Stimulated activated CD4-positive, alpha-beta T cell treated with anti-CD3 and anti-CD28 coated beads, Interleukin-15, amount 100 ng/mL, for 24 hours (primary cell): ENCODE measurements around the gene ZNF408.
"Not testable (repeated sequence)": the region's sequence is repeated elsewhere in the genome, so short reads cannot be mapped to it uniquely, and the experiment has no call there.

Source experiments
- DNase-seq: peaks from one replicate; pipeline ENCODE4 v3.0.0-alpha.2; 2020

ZNF408 gene

DNA sequence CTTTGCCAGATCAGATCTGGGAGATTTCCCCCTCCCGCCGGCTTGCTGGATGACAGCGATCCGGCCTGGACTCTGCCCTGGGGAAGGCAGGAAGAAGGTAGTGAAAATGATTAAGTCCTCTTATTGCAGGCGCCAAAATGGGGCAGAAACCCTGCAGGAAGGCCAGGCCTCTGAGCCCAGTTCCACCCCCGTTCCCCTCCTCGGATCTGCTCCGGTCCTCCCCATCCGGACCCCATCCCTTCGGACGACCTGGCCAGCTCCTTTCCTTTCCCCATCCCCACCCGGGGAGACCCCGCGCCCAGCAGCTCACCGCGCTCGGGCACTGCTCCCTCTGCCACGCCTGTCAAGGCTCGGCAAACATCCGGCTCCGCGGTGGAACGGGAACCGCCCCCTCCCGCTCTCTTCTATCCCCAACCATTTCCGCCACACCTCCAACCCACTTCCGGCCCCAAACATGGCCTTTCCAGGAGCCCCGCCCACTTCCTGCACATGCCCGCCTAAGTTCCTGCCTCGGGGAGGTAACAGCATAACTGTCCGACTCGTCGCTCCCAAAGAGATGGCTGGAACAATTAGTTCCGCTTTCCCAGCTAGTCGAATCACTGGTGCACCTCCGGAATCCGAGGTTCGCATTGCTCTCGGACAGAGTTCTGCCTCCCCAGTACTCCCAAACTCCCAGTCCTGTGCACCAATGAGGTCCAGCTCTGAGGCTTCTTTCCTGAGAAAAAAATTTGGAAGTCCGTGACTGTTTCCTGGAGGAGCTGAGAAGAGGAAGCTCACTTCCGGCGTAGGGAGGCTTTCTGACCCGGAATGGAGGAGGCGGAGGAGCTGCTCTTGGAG lies at the start of gene ZNF408, which contains the start of gene ARHGAP1:
Gene ZNF408 (plus strand): TSS at position 791 of the 837 bp plus-strand sequence. CDS start 17 bp downstream, at position 808.
Gene ARHGAP1 (minus strand): TSS at position 379 of the 837 bp plus-strand sequence. CDS start 4,512 bp downstream, outside the sequence.
- peak; percentile 100 for DNase-seq

DNA sequence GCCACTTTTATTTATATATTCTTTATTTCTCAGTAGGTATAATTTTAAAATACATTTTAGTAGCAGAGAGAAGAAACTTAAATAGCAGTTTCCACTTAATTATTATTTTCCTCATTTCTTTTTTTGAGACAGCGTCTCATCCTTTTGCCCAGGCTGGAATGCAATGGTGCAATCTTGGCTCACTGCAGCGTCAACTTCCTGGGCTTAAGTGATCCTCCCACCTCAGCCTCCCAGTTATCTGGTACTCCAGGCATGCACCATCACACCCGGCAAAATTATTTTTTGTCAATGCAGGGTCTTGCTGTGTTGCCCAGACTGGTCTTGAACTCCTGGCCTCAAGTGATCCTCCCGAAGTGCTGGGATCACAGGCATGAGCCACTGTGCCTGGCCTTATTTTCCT lies 45.2 kb upstream of the ZNF408 start:
- DNase-seq = no peak

DNA sequence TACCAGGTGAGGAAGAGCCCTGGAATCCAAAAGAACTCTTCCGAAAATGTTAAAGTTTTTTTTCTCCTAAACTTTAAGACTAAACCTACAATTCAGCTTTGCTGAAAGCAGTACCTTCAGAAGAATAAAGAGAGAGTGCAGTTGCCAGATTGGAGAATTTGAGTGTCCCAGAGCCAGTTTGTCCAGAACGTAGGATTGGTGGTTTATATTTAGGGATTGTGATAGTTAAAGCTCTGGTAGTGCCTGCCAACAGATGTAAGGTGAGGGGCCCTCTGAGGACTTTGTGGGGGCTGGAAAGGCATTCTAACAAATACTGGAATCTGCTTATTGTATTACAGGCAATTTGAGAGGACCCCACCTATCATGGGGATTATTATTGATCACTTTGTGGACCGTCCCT lies 43.6 kb upstream of the ZNF408 start:
- no peak for DNase-seq

DNA sequence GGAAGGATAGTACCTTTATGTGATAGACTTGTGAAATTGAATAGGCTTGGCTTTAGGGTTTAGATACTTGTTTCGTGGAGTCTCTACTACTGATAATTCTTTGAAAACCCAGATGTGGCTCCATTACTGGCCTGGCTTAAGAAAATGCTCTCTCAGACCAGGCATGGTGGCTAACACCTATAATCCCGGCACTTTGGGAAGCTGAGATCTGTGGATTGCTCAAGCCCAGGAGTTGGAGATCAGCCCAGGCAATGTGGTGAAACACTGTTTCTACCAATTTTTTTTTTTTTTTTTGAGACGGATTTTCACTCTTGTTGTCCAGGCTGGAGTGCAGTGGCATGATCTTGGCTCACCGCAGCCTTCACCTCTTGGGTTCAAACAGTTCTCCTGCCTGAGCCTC lies 42.6 kb upstream of the ZNF408 start:
- no peak for DNase-seq

DNA sequence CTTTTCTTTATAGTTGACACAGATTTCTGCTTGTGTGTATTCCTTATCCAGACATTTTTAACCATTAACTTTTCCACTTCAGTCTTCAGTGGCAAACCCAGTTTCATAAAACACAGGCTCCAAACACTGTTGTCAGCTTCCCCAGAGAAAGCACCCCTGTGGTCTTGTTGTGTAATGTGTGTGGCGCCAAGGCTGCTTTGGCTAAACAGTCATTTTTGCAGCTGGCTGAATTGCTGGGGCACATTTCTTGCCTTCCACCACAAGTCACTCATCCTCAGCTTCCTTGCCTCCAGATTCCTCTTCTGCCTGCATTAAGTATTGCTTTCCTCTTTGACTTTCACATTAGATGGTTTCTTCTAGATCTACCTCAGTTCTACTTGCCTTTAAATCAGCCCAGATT lies 40.9 kb upstream of the ZNF408 start:
- DNase-seq = no peak

DNA sequence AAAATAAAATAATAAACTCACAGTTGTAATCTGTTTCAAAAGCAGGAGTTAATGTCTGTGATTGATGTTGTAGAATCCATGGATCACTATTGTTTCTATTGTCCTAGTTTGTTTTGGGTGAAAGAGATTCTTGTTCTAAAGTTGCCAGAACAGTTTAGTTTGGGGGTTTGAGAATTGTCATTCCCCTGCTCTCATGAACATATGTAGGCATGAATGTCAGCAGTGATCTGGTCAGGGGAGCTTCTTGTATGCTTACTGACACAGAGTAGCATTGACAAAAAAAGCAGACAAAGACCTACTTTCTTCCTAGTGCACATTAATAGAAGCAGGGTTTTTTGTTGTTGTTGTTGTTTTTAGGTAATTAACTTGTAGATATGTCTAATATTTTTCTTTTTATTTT lies 39.0 kb upstream of the ZNF408 start:
- no peak for DNase-seq

DNA sequence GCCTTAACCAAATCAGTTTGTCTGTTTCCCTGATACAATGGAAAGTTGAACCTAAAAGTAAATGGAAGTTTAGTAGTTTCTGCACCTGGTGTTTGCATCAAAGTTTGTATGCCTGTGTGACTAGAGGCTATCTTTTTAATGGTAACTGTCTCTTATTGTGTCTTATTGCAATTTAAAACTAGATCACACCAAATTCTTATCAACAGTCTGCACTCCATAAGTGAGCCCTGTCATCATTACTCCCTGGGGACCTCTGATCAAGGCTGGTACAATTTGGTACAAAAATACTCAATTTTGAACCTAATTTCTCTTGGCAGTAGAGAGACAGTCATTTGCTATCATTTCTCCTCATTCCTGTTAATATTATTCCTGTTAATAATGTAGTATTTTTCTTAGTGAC lies 38.5 kb upstream of the ZNF408 start:
- DNase-seq = no peak

DNA sequence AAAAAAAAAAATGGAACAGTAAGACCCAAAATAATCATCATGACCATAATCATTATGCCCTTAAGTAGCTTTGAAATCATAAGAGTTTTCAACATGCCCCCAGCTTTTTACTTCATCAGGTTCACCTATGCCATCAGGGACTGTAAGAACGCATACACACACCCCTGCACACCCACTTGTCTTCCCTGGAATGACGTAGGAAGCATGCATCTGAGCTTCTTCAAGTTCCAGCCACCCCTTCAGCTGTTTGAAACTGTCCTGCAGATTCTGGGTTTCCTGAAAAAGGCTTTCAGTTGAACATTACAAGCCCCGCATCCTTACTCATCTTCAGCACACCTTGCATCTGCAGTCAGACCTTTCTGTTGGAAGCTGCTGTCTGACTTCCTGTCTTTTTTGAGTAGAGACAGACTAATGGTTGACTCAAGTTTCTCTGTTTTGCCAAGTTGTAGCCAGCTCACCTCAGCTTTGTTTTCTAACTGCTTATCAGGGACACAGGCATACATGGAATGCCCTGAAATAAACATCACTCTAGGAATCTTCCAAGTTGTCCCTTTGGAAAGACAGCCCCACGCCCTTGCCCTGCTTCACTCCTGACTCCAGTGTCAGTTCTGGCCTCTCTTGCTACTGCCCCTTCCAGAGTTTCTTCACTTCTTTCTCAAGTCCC lies 37.4 kb upstream of the ZNF408 start:
- DNase-seq = no peak

DNA sequence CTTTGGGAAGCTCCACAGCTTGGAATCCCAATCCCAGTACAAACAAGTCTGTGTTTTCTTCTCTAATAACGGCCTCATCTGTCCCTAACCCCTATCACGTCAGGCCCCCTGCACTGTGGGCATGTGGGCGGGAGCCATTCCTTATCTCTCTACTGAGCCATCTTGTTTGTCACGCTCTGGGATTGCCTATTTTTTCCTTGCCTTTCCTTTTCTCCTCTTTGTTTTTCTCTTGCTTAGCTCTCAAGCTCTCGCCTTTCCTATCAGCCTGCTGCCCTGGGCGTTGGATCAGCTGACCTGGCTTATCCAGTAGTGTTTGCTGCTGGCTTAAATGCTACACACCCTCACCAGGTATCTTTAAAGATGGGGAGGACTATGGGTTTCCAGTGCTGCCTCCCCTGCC lies 36.2 kb upstream of the ZNF408 start:
- no peak for DNase-seq

DNA sequence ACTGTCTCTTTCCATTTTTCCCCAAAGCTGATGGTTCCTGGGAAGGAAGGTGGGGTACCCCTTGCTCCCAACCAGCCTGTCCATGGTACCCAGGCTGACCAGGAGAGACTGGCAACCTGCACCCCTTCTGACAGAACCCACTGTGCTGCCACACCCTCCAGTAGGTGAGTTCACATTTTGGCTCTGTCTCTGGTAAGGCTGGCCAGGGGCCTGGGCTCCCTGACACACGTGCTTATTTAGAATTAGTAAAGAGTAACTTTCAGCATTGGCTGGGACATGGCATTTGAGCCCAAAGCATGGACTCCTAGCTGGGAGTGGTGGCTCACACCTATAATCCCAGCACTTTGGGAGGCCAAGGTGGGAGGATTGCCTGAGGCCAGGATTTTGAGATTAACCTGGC lies 35.5 kb upstream of the ZNF408 start:
- DNase-seq = no peak

DNA sequence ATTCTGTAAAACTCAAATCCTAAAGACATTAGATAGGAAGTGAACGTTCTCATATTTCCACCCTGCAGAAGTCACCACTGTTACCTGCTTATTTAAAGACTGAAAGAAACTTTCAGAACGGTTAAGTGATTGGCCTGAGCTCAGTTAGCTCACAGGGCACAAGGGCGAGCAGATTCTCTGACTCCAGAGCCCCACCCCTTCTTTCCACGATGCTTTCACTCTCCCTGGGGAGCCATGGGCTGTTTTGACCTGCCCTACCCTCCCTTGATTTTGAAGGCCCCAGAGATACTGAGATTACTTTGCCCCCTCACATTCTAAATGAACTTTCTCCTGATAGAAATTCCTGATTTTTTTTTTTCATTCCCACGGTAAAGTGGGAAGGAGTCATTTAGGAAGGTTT lies 34.3 kb upstream of the ZNF408 start:
- DNase-seq = no peak

DNA sequence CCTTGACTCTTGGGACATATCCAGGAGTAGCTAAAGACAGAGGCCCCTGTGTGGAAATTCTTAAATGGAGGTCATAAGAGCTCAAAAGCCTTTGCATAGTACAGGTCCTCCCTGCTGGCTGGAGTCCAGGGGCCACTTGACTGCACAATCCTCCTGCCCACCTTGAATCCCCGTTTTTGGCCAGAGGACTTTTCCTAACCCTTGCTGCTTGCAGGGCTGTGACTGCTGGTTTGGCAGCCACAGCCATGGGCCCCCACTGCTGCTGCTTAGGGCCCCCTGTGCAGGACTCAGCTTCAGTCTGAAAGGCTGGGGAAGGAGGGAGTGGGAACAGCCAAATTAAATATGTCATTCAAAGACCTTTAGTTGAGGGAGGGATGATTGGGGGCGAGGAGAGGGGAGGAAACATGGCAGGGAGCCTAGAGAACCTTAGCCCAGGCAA lies 33.8 kb upstream of the ZNF408 start:
- no peak for DNase-seq

DNA sequence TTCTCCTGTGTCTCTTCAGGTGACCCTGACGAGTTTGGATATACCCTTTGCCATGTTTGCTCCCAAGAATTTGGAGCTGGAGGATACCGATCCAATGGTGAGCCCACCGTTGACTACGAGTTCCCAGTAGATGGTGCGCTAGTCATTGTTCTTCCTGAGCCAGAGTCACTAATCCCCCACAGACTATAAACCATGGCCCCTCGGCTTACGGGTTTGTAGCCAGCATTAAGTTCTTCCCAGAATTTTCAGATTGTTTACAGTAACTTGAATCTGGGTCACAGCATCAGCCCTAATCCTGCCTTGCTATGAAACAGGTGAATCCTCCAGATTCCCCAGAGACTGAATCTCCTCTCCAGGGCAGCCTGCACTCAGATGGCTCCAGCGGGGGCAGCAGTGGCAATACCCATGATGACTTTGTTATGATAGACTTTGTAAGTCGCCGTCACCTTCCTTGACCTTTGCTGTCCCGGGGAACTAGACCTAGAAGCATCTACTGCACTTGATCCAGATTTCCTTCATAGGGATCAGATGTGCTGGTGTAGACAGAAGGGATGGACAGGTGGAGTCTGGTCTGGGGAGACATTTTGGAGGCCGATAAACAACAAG lies 32.2 kb upstream of the ZNF408 start:
- no peak for DNase-seq

DNA sequence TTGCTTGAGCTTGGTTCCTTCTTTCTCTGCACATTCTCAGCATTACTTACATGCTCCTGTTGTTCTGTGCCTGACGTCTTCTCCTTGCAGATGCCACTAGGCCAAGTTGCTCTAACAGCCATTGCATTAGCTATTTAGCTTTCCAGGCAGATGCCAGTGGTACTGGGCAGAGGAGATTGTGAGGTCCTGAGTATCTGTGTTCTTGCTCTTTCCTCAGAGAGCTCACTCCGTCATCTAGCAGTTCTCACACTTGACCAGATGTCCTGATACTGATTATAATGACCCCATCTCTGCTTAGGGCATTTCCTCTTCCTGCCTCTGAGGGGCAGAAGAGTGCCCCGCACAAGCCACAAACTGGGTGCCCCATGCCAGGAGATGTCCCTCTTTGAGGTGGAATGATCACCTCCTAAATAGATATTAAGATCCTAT lies 31.1 kb upstream of the ZNF408 start:
- no peak for DNase-seq

DNA sequence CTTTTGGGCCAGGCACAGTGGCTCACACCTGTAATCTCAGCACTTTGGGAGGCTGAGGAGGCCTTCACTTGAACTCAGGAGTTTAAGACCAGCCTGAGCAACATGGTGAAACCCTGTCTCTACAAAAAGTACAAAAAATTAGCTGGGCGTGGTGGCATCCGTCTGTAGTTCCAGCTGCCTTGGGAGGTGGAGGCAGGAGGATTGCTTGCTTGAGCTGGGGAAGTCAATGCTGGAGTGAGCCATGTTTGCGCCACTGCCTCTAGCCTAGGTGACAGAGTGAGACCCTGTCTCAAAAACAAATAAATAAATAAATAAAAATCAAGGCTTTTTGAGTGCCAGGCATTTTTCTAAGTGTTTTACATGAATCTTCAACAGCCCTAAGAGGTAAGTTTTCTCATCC lies 30.3 kb upstream of the ZNF408 start:
- not testable (repeated sequence) for DNase-seq

DNA sequence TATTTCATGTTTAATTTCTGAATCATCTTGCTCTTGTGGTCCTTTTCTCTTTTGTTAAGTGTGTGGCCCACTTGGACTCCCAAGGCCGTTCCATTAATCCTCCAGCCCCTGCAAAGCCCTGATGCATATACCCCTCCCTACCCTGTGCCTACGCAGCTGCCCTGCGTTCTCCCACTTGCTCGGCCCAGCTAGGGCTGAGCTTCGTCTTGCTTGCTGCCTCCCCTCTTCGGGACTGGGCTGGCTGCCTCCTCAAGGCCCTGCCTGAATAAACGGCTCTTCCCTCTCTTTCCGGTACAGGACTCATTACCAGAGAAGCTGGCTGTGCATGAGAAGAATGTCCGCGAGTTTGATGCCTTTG lies 28.9 kb upstream of the ZNF408 start:
- DNase-seq = no peak

DNA sequence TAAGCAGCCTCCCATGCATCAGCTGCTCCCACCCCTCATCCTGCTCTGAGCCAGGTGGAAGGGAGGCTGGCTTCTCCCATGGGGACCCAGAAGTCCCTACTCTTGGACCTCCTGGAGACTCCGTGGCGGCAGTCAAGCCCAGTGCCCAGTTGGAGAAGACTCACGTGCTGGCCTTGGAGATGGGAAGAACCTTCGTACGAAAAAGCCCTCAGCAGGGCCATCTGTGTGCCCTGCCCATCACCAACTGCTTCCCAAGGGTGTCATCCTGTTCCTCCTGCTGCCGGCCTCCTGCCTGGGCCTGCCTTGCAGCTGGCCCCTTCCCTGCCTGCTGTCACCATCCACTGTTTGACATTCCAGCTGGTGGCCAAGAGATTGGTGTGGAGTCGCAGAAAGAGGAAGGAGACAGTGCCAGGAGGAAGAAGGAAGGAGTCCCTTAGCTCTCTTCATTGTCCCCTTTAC lies 28.4 kb upstream of the ZNF408 start:
- DNase-seq = no peak

DNA sequence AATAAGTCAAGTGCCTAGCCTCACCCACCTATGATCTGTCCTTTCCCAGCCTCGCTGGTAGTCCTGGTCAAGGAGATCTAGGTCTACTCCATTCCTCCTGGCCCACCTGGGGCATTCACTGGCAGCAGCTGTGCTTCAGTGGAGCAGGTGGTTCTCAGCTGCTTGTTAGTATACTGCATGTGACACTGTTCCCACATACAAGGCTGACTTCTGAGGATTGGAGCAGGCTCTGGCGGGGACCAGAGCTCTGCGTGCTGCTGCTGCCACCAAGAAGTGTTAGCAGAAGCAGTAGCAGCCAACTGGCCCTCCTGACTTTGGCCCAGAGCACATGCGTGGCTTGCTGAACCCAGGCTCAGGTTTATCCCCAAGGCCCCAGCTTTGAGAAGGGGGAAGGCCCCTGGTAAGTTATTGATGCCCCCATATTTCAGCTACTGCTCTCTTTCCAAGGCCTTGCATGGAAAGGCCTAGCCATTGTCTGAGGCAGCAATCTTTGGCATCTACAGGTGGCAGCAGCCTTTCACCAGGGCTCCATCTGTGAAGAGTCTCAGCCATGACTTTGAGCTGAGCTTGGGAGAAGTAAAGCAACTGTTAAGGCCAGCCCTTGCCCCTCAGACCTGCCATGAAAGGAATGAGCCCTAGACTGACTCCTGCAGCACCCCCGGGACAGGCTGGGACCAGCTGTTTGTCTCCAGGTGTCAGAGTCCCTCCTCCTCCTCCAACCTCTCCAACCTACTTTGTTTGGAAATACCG lies 26.9 kb upstream of the ZNF408 start:
- no peak for DNase-seq

DNA sequence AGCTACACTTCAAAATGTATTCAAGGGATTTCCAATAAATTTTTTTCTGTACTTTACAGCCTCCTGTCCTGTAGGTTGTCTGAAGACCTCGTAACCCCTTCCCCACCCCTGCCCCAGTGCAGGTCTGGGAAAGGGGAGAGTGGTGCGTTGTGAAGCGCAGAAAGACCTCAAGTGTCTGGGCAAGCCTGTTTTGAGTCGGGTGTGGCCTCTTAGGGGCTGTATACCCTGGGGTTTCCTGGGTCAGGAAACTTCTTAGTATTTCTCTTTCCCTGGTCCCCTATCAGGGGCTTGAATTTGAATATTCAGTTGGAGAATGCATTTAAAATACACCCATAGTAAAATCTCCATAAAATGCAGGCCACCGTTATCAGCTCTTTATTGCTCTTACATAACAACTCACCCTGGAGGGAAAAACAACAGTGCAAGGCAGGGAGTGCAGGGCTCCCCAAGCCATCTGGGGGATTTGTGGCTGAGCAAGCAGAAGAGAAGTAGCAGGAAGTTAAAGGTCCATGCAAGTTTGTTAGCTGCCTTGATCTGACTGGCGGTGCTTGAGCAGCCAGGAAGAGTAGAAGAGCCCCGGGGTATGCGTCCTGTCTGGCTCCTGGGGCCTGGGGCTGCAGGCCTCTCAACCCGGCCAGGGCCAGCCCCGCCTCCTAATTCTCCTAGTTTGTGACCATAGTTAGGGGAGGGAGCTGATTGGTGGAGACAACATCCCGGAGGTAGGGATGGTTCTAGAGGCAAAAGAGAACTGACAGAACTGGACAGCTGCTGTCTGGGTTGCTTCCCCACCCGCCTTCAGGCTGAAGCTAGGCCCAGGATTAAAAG lies 26.2 kb upstream of the ZNF408 start:
- DNase-seq = no peak

DNA sequence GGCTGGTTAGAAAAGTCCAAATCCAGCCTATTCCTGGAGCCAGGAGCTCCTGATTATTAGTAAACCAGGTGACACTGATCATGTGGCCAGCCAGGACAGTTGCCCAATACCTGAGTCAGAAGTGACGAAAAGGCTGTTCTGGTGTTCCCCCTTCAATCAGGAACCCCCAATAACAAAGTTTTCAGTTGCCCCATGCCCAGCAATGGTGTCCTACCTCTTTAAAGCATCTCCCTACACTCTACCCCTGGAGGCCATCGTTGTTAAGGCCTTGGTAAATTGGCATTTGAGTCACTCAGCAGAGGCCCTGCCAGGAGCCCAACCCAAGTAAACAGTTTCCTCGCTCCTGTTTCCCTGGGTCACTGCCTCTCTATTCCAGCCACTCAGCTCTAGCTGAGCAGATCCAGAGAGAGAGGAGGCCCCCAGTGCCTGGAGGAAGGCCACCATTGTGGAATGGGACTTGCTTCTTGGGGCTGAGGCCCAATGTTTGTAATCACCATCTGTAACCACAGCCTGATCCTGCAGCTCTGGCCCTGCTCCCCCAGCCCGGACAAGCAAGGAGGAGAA lies 25.5 kb upstream of the ZNF408 start:
- DNase-seq = no peak

DNA sequence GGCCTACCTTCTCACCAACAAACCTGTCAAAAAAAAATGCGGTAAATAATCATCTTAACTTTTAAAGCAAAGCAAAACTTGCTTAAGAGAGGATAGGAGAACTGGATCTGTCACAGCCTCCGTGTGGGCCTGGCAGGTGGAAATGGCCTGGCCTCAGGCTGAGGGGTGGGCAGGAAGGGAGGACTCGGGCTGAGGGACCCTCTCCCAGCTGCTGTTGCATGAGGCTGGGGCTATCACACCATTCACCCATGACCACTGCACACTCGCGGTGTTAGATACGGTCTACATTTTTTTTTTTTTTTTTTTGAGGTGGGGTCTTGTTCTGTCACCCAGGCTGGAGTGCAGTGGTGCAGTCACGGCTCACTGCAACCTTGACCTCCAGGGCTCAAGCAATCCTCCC lies 24.9 kb upstream of the ZNF408 start:
- no peak for DNase-seq
